ENCODE measurements around the gene FMN2.
"Not testable (repeated sequence)": the region's sequence is repeated elsewhere in the genome, so short reads cannot be mapped to it uniquely, and the experiment has no call there.

FMN2 gene

GRCh38 chr1:240415011-240415410, 323.3 kb downstream of the FMN2 start:
- not testable (repeated sequence) for DNase-seq; H3K4me1 Mint-ChIP-seq (ENCODE audit: low read depth); H3K36me3 Mint-ChIP-seq (ENCODE audit: low read depth); H3K27ac Mint-ChIP-seq; H3K9me3 Mint-ChIP-seq; H3K4me3 Mint-ChIP-seq; H3K27me3 Mint-ChIP-seq

GRCh38 chr1:240415532-240415931, 323.8 kb downstream of the FMN2 start:
- no peaks in the 10 kb centered on the region for H3K4me1 Mint-ChIP-seq (ENCODE audit: low read depth)
- H3K4me3 Mint-ChIP-seq: no peak overlapping the region
- no peaks in the 10 kb centered on the region for H3K27me3 Mint-ChIP-seq
- H3K9me3 Mint-ChIP-seq: no peaks in the 10 kb centered on the region
- H3K27ac Mint-ChIP-seq: no peak overlapping the region
- no peaks in the 10 kb centered on the region for H3K36me3 Mint-ChIP-seq (ENCODE audit: low read depth)
- DNase-seq: no peak

- DNase-seq: no peak
- Mint-ChIP-seq H3K27me3 (no peaks in the 10 kb centered on the region), H3K4me3 (no peak overlapping the region), H3K4me1 (ENCODE audit: low read depth) (no peaks in the 10 kb centered on the region), H3K27ac (no peak overlapping the region), H3K36me3 (ENCODE audit: low read depth) (no peaks in the 10 kb centered on the region), H3K9me3 (no peaks in the 10 kb centered on the region)
Observed at GRCh38 chr1:240417317-240417716, 325.6 kb downstream of the FMN2 start.

- no peak for DNase-seq
- H3K9me3 Mint-ChIP-seq: no peaks in the 10 kb centered on the region
- H3K36me3 Mint-ChIP-seq (ENCODE audit: low read depth): no peaks in the 10 kb centered on the region
- no peak overlapping the region for H3K4me3 Mint-ChIP-seq
- H3K27ac Mint-ChIP-seq: no peak overlapping the region
- H3K4me1 Mint-ChIP-seq (ENCODE audit: low read depth): no peaks in the 10 kb centered on the region
- no peaks in the 10 kb centered on the region for H3K27me3 Mint-ChIP-seq
Observed at GRCh38 chr1:240420766-240421165, 329.1 kb downstream of the FMN2 start.

GRCh38 chr1:240423246-240423924, 331.7 kb downstream of the FMN2 start:
- no peaks in the 10 kb centered on the region for H3K27me3 Mint-ChIP-seq
- H3K27ac Mint-ChIP-seq: no peak overlapping the region
- no peaks in the 10 kb centered on the region for H3K36me3 Mint-ChIP-seq (ENCODE audit: low read depth)
- no peak for DNase-seq
- H3K9me3 Mint-ChIP-seq: no peaks in the 10 kb centered on the region
- H3K4me3 Mint-ChIP-seq: no peak overlapping the region
- no peaks in the 10 kb centered on the region for H3K4me1 Mint-ChIP-seq (ENCODE audit: low read depth)

GRCh38 chr1:240424740-240425464, 333.2 kb downstream of the FMN2 start:
- Mint-ChIP-seq H3K27me3 (no peaks in the 10 kb centered on the region), H3K27ac (no peak overlapping the region), H3K4me1 (ENCODE audit: low read depth) (no peaks in the 10 kb centered on the region), H3K36me3 (ENCODE audit: low read depth) (no peaks in the 10 kb centered on the region), H3K4me3 (no peak overlapping the region), H3K9me3 (no peaks in the 10 kb centered on the region)
- DNase-seq: no peak

- no peak overlapping the region for H3K27ac Mint-ChIP-seq
- DNase-seq: no peak
- H3K4me1 Mint-ChIP-seq (ENCODE audit: low read depth): no peaks in the 10 kb centered on the region
- no peaks in the 10 kb centered on the region for H3K9me3 Mint-ChIP-seq
- H3K36me3 Mint-ChIP-seq (ENCODE audit: low read depth): no peaks in the 10 kb centered on the region
- no peaks in the 10 kb centered on the region for H3K27me3 Mint-ChIP-seq
- H3K4me3 Mint-ChIP-seq: no peak overlapping the region
Observed at GRCh38 chr1:240426051-240426450, 334.4 kb downstream of the FMN2 start.

GRCh38 chr1:240435996-240436566, 344.4 kb downstream of the FMN2 start:
- DNase-seq: no peak
- Mint-ChIP-seq H3K9me3 (peaks cover 2% of the 10 kb centered on the region), H3K27me3 (no peaks in the 10 kb centered on the region), H3K27ac (no peak overlapping the region), H3K36me3 (ENCODE audit: low read depth) (no peaks in the 10 kb centered on the region), H3K4me3 (no peak overlapping the region), H3K4me1 (ENCODE audit: low read depth) (no peaks in the 10 kb centered on the region)

GRCh38 chr1:240441669-240442068, 350.0 kb downstream of the FMN2 start:
- no peak overlapping the region for H3K4me3 Mint-ChIP-seq
- H3K27me3 Mint-ChIP-seq: no peaks in the 10 kb centered on the region
- H3K36me3 Mint-ChIP-seq (ENCODE audit: low read depth): no peaks in the 10 kb centered on the region
- no peaks in the 10 kb centered on the region for H3K9me3 Mint-ChIP-seq
- H3K27ac Mint-ChIP-seq: no peak overlapping the region
- no peak for DNase-seq
- H3K4me1 Mint-ChIP-seq (ENCODE audit: low read depth): no peaks in the 10 kb centered on the region

- H3K4me3 Mint-ChIP-seq: no peak overlapping the region
- no peak overlapping the region for H3K27ac Mint-ChIP-seq
- no peaks in the 10 kb centered on the region for H3K36me3 Mint-ChIP-seq (ENCODE audit: low read depth)
- no peak for DNase-seq
- no peaks in the 10 kb centered on the region for H3K4me1 Mint-ChIP-seq (ENCODE audit: low read depth)
- H3K9me3 Mint-ChIP-seq: no peaks in the 10 kb centered on the region
- H3K27me3 Mint-ChIP-seq: no peaks in the 10 kb centered on the region
Observed at GRCh38 chr1:240445369-240445768, 353.7 kb downstream of the FMN2 start.

- Mint-ChIP-seq H3K4me1 (ENCODE audit: low read depth) (no peaks in the 10 kb centered on the region), H3K9me3 (no peaks in the 10 kb centered on the region), H3K27me3 (no peaks in the 10 kb centered on the region), H3K27ac (no peak overlapping the region), H3K4me3 (no peak overlapping the region), H3K36me3 (ENCODE audit: low read depth) (no peaks in the 10 kb centered on the region)
- no peak for DNase-seq
Observed at GRCh38 chr1:240455228-240455821, 363.6 kb downstream of the FMN2 start.

GRCh38 chr1:240457203-240457602, 365.5 kb downstream of the FMN2 start:
- Mint-ChIP-seq H3K4me1 (ENCODE audit: low read depth) (no peaks in the 10 kb centered on the region), H3K36me3 (ENCODE audit: low read depth) (no peaks in the 10 kb centered on the region), H3K27me3 (no peaks in the 10 kb centered on the region), H3K27ac (no peak overlapping the region), H3K4me3 (no peak overlapping the region), H3K9me3 (no peaks in the 10 kb centered on the region)
- no peak for DNase-seq

- H3K27me3 Mint-ChIP-seq: no peaks in the 10 kb centered on the region
- H3K36me3 Mint-ChIP-seq (ENCODE audit: low read depth): no peaks in the 10 kb centered on the region
- H3K4me3 Mint-ChIP-seq: no peak overlapping the region
- no peak overlapping the region for H3K27ac Mint-ChIP-seq
- DNase-seq: no peak
- no peaks in the 10 kb centered on the region for H3K9me3 Mint-ChIP-seq
- H3K4me1 Mint-ChIP-seq (ENCODE audit: low read depth): peaks cover 6% of the 10 kb centered on the region
Observed at GRCh38 chr1:240462277-240462676, 370.6 kb downstream of the FMN2 start.

- peaks cover 6% of the 10 kb centered on the region for H3K4me1 Mint-ChIP-seq (ENCODE audit: low read depth)
Observed at GRCh38 chr1:240462766-240463395, 371.2 kb downstream of the FMN2 start.

More at GRCh38 chr1:240462766-240463395, 371.2 kb downstream of the FMN2 start:
- no peak for DNase-seq
- H3K27me3 Mint-ChIP-seq: no peaks in the 10 kb centered on the region
- H3K27ac Mint-ChIP-seq: no peak overlapping the region
- no peak overlapping the region for H3K4me3 Mint-ChIP-seq
- H3K36me3 Mint-ChIP-seq (ENCODE audit: low read depth): no peaks in the 10 kb centered on the region
- no peaks in the 10 kb centered on the region for H3K9me3 Mint-ChIP-seq
